ENCODE results near the gene EML2. TPM values are rescaled to one million over a fixed set of nuclear protein-coding genes. Genes with fewer than 3 reads are reported as not detected.

Gene EML2
- total RNA-seq, 1 experiment from 2014 or later, result 32.7 TPM

DNA sequence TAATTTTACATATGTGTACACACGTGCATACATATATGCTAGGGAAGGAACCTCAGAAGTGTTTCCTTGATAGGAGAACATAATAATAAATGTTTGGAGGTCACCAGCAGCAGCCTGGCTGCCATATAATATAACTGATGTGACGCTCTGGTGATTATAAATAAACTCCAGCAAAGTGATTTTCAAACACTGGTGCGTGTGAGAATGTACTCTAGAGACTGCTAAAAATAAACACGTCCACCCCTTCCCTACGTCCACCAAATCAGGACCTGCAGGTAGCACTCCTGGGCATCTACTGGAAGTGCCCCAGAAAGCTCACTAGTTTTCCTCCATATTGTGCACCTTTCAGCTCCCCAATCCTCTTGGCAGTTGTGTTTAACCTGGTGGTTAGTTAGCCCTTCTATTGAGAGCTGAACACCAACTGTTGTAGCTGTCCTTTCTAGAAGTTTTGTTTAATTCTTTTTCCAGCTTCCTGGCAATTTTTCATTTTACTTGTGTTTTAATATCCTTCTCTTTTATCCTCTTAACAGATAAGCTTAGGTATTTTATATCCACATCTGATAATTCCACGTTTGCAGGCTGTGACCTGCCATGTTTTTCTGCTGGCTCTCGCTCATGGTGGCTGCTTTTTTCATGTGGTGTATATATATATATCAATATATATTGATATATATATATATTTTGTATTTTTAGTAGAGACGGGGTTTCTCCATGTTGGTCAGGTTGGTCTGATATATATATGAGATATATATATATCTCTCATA is 67.6 kb downstream of the EML2 start:
- CTCF ChIA-PET, result no interaction called here
- Histone ChIP-seq H3K4me3 (ENCODE audit: low read depth in 2 of 2, low read length in 2 of 2) (no peak overlapping the region), H3K4me1 (ENCODE audit: control insufficient read depth, insufficient read depth, low read length) (peaks cover 6% of the 10 kb centered on the region; the same call in 1 of the 2 replicates), H3K27ac (ENCODE audit: low read length) (no peak overlapping the region), H3K27me3 (ENCODE audit: control insufficient read depth, insufficient read depth, low read length) (no peaks in the 10 kb centered on the region), H3K36me3 (ENCODE audit: control insufficient read depth, insufficient read depth, low read length) (no peaks in the 10 kb centered on the region), H3K9me3 (ENCODE audit: control insufficient read depth, insufficient read depth, low read depth, low read length) (no peaks in the 10 kb centered on the region)
- ATAC-seq (no peak), DNase-seq (ENCODE audit: low read depth, low spot score) (no peak)
- POLR2A ChIA-PET, result no interaction called here
- TF ChIP-seq REST (IDR thresholded peaks at IDR 0.05; ENCODE audit: insufficient read depth in 1 of 2, low read depth in 2 of 2, low read length in 1 of 2), result no peak
- no peak for TF ChIP-seq TCF7L2 (IDR thresholded peaks at IDR 0.05; ENCODE audit: low read depth, low read length)
- no peak for TF ChIP-seq CTCF (IDR thresholded peaks at IDR 0.05)
- no peak for TF ChIP-seq POLR2AphosphoS5 (IDR thresholded peaks at IDR 0.05; ENCODE audit: low read depth, low read length)
- no peak for TF ChIP-seq SIN3A (IDR thresholded peaks at IDR 0.05; ENCODE audit: borderline replicate concordance, insufficient read depth, low read depth, low read length)
- in situ Hi-C loops (cut with HindIII; ENCODE audit: low pct_unique_long_range_greater_than_20kb, low sequenced_read_pairs) (no loop called here), intact Hi-C loops (cut with micrococcal nuclease; ENCODE audit: unreplicated experiment) (no loop called here)
- no TSS peak for BruUV-seq (replicated peaks)

- no peak overlapping the region for H3K27ac ChIP-seq (ENCODE audit: low read length)
- ChIA-PET CTCF (interaction anchor here (0.7 kb wide), 1 partner anchor 11 kb away, joined by 6 read pairs; no protein-coding TSS in a partner anchor), POLR2A (no interaction called here)
- ATAC-seq (peak; percentile 82), DNase-seq (ENCODE audit: low read depth, low spot score) (no peak)
- no peak overlapping the region for H3K4me3 ChIP-seq (ENCODE audit: low read depth in 2 of 2, low read length in 2 of 2)
- no TSS peak for BruUV-seq (replicated peaks)
- TF ChIP-seq TCF7L2 (IDR thresholded peaks at IDR 0.05; ENCODE audit: low read depth, low read length), result no peak
- peak; percentile 83 for TF ChIP-seq CTCF (IDR thresholded peaks at IDR 0.05)
- intact Hi-C loops (cut with micrococcal nuclease; ENCODE audit: unreplicated experiment) (no loop called here), in situ Hi-C loops (cut with HindIII; ENCODE audit: low pct_unique_long_range_greater_than_20kb, low sequenced_read_pairs) (no loop called here)
- peaks cover 6% of the 10 kb centered on the region; the same call in 1 of the 2 replicates for H3K4me1 ChIP-seq (ENCODE audit: control insufficient read depth, insufficient read depth, low read length)
- no peaks in the 10 kb centered on the region for H3K9me3 ChIP-seq (ENCODE audit: control insufficient read depth, insufficient read depth, low read depth, low read length)
- no peaks in the 10 kb centered on the region for H3K27me3 ChIP-seq (ENCODE audit: control insufficient read depth, insufficient read depth, low read length)
- no peaks in the 10 kb centered on the region for H3K36me3 ChIP-seq (ENCODE audit: control insufficient read depth, insufficient read depth, low read length)
These were observed 69.4 kb downstream of the EML2 start for GRCh38 chr19:45569619-45570421.

Data from Panc1 (cell line).